ENCODE data around the gene BCL11A.

Gene BCL11A

DNA sequence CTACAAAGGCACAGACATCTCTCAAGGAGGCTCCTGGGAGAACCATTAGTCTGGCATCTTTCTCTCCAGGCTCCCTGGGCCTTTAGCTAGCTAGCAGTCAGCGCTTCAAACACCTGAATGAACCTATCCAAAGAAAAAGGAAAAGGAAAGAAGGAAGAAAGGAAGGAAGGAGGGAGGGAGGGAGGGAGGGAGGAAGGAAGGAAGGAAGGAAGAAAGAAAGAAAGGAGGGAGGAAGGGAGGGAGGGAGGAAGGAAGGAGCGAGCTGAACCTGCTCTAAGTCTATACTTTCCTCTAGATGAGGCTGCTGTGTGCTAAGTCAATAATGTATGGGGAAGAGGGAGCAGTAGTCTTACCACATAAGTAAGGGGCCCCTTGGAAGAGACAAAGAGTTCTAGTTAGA lies 5.1 kb upstream of the BCL11A start:
- DNase-seq (ENCODE audit: low read depth in 2 of 2) = no peak

DNA sequence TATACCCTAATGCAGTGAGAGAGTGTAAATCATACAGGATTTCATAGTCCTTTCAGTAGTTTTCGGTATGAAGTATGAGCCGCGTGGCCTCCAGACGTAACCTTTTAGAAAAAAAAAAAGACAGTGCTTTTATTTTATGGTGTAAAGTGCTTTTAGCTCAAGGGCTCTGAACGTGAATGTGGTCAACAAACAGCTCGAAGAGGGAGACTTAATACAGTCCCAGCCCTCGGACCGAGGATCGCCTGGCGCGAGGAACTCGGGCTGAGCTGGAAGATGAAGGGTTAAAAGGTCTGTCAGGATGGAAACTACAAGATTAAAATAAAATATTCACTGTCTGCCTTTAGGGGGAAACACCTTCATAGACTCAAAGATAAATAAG lies 4.0 kb upstream of the BCL11A start:
- DNase-seq (ENCODE audit: low read depth in 2 of 2) = no peak

DNA sequence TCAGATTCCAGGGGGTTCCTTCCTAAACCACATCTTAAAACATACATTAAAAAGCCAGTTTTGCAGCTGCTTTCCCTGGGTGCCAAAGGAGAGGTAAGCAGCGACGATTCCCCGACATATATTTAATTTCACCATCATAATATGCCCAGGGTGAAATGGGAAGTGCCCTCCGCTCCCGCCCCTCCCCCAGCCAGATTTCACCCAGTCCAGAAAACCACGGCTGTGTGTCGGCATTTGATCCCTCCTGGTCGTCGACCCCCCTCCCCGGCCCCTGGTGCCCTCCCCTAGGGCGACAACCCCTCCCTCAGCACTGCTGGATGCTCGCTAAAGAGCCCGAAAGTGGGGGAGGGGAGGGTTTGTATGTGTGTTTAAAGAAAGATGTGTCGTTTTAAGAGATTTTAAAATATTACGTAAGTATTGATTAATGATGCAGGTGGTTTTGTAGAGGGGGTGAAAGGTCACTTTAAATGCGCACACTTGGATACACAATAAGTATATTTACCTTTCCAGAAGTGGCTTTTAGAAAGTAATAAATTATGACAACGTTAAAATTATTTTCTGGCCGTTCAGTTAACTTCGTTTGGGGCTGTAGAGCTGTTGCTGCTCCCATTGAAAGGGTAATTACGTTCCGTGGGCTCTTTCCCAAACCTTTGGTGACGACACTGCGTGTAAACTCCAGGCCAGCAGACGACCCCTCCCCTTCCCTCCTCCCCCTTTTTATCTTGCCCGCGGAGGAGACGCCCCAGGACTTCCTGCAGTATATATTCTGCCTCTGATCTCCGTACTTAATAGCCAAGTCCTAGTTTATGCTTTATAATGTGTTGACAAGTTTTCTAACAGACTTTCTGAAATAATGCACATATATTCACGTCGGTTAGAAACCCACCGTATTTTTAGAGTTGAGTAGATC lies 3.4 kb upstream of the BCL11A start:
- no peak for DNase-seq (ENCODE audit: low read depth in 2 of 2)

- no peak for DNase-seq (ENCODE audit: low read depth in 2 of 2)
Observed at GRCh38 chr2:60556175-60556574, 2.7 kb upstream of the BCL11A start.

GRCh38 chr2:60555783-60556139 lies 2.3 kb upstream of the BCL11A start:
- DNase-seq (ENCODE audit: low read depth in 2 of 2) = no peak

- no peak for DNase-seq (ENCODE audit: low read depth in 2 of 2)
Observed at GRCh38 chr2:60555066-60555782, 1.8 kb upstream of the BCL11A start.

DNA sequence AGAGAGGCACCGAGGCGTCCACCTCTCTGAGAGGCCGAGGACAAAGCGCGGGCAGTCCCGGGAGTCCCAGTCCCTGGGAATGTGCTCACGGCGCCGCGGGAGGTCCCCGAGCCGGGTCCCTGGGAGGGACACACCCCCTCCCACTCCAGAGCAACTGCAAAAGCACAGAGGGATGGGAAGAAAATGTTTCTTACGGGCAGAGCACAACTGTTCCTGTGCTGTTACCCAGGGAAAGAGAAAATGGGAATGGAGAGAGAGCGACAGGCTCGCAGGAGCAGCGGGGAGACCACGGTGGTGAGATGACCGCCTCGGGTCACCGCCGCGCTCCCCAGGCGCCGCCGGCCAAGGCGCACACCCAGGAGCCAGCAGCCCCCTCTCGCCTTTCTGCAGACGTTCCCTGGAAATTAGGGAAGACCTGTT lies 1.2 kb upstream of the BCL11A start:
- no peak for DNase-seq (ENCODE audit: low read depth in 2 of 2)

GRCh38 chr2:60554074-60554645 lies 706 bp upstream of the BCL11A start:
- no peak for DNase-seq (ENCODE audit: low read depth in 2 of 2)

- DNase-seq (ENCODE audit: low read depth in 2 of 2) = no peak
Observed at GRCh38 chr2:60552851-60553494, 481 bp downstream of the BCL11A start.

DNA sequence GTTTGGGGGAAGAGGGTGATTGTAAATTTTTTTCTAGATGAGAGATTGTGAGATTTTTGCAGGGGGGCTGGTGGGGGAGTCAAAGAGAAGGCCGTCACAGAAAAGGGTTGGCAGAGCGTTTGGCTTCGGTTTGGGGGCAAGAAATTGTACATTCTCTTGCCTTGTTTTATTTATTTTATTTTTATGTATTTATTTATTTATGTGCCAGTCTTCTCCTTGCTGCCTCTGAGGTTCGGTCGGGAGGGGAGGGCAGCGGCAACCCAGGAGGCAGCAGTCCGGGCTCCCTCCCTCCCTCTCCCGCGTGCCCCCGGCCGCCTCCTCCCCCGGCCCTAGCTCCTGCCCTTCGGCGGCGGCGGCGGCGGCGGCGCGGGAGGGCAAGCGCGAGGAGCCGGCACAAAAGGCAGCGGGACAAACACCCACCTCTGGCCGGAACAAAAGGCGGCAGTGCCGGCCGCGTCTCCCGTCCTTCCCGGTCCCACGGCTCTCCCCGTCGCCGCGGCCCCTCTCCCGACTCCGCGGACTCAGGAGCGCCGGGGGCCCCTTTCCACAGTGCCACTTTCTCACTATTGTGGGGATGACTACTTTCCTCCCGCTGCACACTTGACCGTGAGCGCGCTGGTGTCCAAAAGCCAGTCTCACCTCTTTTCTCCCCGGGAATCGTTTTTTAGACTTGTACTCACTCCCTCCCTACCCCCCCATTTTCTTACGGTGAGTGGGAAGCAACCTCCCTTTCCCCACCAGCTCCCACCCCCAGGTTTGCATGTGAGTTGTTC lies 1.2 kb downstream of the BCL11A start:
- DNase-seq (ENCODE audit: low read depth in 2 of 2) = no peak

GRCh38 chr2:60551240-60552077 lies 2.0 kb downstream of the BCL11A start:
- no peak for DNase-seq (ENCODE audit: low read depth in 2 of 2)

- no peak for DNase-seq (ENCODE audit: low read depth in 2 of 2)
Observed at GRCh38 chr2:60550984-60551239, 2.5 kb downstream of the BCL11A start.

DNA sequence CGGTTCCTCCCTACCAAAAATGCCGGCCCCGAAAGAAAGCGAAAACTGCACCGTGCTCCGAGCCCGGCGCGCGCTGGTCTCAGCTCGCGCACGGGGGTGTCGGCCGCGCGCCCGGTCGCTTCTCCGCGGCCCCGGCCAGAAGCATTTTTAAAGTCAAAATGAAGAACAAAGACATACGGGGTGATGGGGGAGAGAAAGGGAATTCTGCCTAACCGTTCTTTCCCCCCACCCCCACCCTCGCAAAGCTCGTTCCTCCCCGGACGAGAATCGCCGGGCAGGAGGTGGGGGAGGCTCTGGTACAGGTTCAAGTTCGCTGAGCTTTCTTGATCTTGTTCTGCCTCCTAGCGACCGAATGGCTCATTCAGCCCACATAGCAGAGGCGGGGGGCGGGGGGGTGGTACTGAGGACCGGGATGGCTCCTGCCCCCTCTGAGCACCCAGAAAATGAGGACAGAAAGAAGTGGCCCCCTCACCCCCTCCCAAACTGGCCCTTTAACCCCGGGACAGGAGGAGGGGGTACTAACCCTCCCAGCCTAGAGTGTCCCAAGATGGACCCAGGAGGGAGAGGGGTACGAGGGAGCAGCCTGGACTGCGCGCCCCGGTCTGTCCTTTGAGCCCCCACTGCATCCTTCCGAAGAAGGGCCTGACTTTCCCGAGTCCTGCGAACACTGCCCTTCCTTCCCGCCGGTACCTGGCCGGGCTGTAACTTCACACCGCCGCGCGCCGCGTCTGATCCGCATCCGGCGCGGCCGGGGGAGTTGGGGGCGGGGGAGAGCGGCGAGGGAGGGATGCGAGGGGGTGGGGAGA lies 3.1 kb downstream of the BCL11A start:
- DNase-seq (ENCODE audit: low read depth in 2 of 2) = no peak

GRCh38 chr2:60549928-60550177 lies 3.6 kb downstream of the BCL11A start:
- no peak for DNase-seq (ENCODE audit: low read depth in 2 of 2)

DNA sequence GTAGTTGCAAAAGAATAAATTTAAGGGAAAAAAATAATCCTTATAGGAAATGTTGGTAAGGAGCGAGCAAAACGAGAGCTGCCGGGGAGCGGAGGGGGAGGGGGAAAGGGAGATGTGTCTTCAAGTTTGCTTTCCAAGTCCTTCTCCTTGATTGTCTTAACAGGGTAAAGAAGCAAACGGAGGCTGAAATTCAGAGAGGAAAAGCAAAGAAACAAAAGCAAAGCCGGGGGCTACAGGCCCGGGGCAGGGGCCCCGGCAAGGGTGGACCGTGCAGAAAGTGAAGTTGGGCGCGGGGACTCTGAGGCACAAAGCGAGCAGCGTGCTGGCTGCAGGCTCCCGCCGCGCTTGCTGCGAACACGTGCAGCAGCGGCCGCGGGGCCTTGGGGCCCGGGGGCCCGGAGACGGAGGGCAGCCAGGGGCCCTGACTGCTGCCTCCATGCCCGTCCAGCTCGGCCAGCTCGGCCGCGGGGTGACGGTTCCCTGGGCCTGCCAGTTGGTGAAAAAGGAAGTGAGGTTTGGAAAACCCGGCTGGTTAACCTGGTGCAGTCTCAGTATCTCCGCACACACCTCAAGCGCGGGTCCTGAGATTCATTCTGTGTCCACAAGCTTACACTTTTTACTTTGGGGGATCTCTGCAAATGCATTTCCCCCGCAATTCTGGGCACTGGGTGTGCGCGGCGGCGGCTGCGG lies 4.1 kb downstream of the BCL11A start:
- no peak for DNase-seq (ENCODE audit: low read depth in 2 of 2)

DNA sequence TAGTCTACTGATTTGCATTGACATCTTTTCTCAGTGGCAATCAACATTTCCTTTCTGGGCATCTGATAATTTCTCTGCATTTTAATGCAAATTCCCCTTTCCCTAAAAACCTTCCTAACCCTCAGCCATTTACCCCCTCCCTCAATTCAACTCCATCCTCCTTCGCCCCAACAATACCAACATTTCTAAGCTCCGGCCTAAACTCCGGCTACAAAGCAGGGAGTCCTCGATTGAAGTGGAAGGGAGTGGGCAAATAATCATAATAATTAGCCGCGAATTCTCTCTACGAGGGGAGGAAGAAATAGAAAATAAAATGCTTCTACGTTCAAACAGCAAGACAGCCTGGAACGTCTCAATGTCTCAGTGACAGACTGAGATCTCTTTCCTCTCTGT lies 4.6 kb downstream of the BCL11A start:
- no peak for DNase-seq (ENCODE audit: low read depth in 2 of 2)

GRCh38 chr2:60548311-60548710 lies 5.1 kb downstream of the BCL11A start:
- DNase-seq (ENCODE audit: low read depth in 2 of 2) = no peak

DNA sequence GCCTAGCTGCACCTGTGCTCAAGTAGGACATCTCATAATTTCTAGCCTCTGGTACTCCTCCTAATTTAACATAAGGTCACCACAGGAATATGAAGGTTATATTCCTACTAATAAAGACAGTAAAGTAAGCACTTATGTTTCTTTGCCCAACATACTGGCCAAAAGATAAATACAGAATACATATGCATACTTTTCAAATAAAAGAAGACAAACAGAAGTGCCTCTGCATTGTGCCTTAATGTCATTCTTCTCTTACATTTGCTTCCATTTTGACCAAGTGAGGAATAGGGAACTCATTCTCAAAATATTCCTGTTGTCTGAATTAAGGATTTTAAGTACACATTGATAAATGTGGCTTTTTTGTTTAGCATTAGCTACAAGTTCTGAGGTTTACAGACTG lies 5.6 kb downstream of the BCL11A start:
- no peak for DNase-seq (ENCODE audit: low read depth in 2 of 2)

DNA sequence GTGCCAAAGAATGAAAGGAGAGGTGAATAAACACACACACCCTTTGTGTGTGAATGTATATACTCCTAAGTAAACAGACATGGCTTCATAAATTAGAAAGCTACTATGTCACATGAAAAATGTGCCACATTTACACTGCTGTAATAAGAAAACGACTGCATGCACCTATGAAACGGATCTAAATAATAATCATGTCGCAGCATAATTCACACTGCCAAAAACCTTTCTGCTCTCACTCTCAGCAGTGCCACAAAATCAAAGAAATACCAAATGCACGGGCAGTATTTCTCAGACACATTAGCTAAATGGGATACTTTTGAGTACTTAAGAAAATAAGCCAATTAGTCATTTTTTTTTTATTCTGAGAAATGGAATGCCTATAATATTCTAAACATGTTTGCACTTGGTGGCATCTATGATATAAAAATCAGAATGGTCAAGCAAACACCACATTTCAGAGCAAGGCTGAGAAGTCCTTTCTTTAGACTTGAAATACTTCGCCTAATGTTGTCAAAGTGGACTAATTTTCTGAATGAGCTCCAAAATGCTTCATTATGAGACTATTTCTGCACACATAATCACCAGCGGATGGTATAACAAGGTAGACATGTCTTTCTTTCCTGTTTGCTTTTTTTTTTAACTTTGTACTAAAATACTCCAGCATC lies 6.6 kb downstream of the BCL11A start:
- no peak for DNase-seq (ENCODE audit: low read depth in 2 of 2)
